Measurements from ENCODE around the gene SKI.
"Not testable (repeated sequence)": the region's sequence is repeated elsewhere in the genome, so short reads cannot be mapped to it uniquely, and the experiment has no call there.

The SKI gene

GRCh38 chr1:2239384-2239985 lies 11.4 kb downstream of the SKI start:
- peak overlapping the region; percentile 37; the same call in 1 of the 2 replicates for H3K27ac ChIP-seq (ENCODE audit: low read depth, low read length)
- H3K36me3 ChIP-seq (ENCODE audit: control insufficient read depth, insufficient read depth, low read length), result peaks cover 21% of the 10 kb centered on the region

DNA sequence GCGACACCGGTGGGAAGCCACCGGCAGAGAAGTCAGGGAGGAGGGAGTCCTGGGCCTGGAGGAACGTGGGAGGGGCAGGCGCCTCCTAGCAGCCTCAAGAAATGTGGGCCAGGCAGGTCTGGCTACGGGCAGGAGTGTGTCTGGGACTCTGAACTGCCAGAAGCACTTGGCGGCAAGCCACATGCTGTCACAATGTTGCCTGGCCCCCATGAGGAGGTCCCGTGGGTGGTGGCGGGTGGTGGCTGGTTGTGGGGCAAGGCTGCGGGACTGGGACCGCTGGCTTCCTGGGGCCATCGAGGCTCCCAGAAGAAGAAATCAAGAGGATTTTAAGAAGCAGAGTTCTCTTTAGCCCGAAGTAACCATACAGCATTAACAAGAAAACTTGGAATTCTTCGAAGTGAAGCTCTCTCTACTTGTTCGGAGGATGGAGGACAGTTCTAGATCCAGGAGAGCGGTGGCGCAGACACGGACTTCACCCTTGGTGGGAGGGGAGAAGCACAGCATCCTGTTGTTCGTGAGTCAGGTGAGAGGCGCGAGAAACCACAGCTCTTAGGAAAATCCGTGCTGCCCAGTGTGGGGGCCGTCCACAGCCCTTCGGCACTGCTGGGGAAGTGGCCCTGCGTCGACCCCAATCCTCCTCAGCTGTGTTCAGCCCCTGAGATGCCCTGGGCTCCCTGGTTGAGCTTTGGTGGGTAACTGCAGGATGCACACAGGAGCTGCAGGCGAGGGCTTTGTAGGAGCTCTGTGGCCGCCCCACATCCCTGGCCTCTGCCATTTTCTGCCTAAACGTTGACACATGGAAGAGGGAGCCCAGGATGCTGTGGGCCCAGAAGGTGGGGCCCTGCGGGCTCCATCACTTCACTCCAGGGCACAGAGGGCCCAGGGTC lies 12.4 kb downstream of the SKI start:
- no peaks in the 10 kb centered on the region for H3K27me3 ChIP-seq (ENCODE audit: control insufficient read depth, insufficient read depth, low read length)
- no peaks in the 10 kb centered on the region for H3K9me3 ChIP-seq (ENCODE audit: control insufficient read depth, insufficient read depth, low read depth, low read length)
- no peak overlapping the region for H3K9ac ChIP-seq (ENCODE audit: low read length)
- peaks cover 21% of the 10 kb centered on the region for H3K36me3 ChIP-seq (ENCODE audit: control insufficient read depth, insufficient read depth, low read length)
- H3K4me1 ChIP-seq (ENCODE audit: control insufficient read depth, insufficient read depth, low read length), result peaks cover 29% of the 10 kb centered on the region
- H3K27ac ChIP-seq (ENCODE audit: low read depth, low read length), result no peak overlapping the region
- H3K4me3 ChIP-seq (ENCODE audit: low read depth, low read length), result no peak overlapping the region

More at GRCh38 chr1:2239384-2239985, 11.4 kb downstream of the SKI start:
- H3K27me3 ChIP-seq (ENCODE audit: control insufficient read depth, insufficient read depth, low read length), result no peaks in the 10 kb centered on the region
- no peaks in the 10 kb centered on the region for H3K9me3 ChIP-seq (ENCODE audit: control insufficient read depth, insufficient read depth, low read depth, low read length)
- peaks cover 29% of the 10 kb centered on the region for H3K4me1 ChIP-seq (ENCODE audit: control insufficient read depth, insufficient read depth, low read length)
- no peak overlapping the region for H3K4me3 ChIP-seq (ENCODE audit: low read depth, low read length)
- no peak overlapping the region for H3K9ac ChIP-seq (ENCODE audit: low read length)

- H3K27ac ChIP-seq (ENCODE audit: low read depth, low read length), result no peak overlapping the region
- H3K9me3 ChIP-seq (ENCODE audit: control insufficient read depth, insufficient read depth, low read depth, low read length), result no peaks in the 10 kb centered on the region
- H3K27me3 ChIP-seq (ENCODE audit: control insufficient read depth, insufficient read depth, low read length), result no peaks in the 10 kb centered on the region
- H3K4me3 ChIP-seq (ENCODE audit: low read depth, low read length), result no peak overlapping the region
- peaks cover 36% of the 10 kb centered on the region for H3K4me1 ChIP-seq (ENCODE audit: control insufficient read depth, insufficient read depth, low read length)
- H3K36me3 ChIP-seq (ENCODE audit: control insufficient read depth, insufficient read depth, low read length), result peaks cover 21% of the 10 kb centered on the region
- no peak overlapping the region for H3K9ac ChIP-seq (ENCODE audit: low read length)
These were observed 13.7 kb downstream of the SKI start for GRCh38 chr1:2241820-2242219.

DNA sequence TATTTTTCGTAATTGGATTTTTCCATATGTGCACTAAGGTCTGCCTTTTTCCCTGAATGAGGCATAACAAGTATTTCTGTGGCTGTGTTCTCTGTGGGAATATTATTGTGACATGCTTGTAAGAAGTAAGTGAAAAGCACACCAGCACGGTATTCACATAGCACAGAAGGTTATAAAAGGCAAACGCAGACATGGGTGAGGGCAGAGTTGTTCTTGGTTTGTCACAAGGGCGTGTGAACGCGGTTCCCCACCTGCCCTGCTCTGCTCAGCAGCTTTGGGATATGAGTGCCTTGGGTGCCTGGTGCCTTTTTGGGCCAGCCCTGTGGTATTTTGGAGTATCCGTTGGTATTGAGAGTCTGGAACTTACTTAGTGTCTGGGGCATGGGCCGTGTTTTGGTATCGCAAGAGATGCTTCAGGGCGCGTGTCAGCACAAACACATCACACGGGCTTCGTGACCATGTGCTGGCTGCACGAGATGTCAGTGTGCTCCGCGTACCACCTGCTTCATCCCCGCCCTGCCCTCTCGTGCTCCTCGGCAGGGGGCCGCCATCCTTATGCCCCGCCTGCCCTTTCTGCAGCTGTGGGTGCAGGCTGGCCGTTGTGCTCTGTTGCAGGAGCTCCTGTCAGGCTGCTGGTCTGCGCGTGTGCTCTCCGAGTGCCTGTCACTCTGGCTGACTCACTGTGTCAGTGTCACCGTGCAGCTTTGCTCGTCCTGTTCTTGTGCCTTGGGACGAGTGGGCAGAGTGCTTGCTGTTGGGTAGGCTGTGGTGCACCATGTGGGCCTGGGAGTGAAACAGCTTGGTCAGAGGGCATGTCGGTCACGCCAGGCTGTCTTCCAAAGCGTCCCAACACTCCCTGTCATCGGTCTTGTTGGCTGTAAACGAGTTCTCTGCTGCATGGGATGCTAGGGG lies 15.0 kb downstream of the SKI start:
- Histone ChIP-seq H3K27me3 (ENCODE audit: control insufficient read depth, insufficient read depth, low read length) (no peaks in the 10 kb centered on the region), H3K9me3 (ENCODE audit: control insufficient read depth, insufficient read depth, low read depth, low read length) (no peaks in the 10 kb centered on the region), H3K4me1 (ENCODE audit: control insufficient read depth, insufficient read depth, low read length) (peaks cover 35% of the 10 kb centered on the region), H3K36me3 (ENCODE audit: control insufficient read depth, insufficient read depth, low read length) (peaks cover 21% of the 10 kb centered on the region), H3K4me3 (ENCODE audit: low read depth, low read length) (no peak overlapping the region), H3K27ac (ENCODE audit: low read depth, low read length) (no peak overlapping the region), H3K9ac (ENCODE audit: low read length) (no peak overlapping the region)

DNA sequence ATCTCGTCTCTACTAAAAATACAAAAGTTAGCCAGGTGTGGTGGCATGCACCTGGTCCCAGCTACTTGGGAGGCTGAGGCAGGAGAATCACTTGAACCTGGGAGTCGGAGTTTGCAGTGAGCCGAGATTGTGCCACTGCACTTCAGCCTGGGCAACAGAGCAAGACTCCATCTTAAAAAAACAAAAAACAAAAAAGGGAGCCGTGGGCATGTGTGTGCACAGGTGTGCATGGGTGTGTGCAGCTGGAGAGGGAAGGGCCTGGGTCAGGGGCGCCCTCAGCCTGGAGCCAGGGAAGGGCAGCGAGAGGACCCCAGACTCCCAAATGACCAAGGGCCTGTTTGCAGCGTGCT lies 18.9 kb downstream of the SKI start:
- Histone ChIP-seq H3K27ac (ENCODE audit: low read depth, low read length) (peak overlapping the region; percentile 95), H3K4me1 (ENCODE audit: control insufficient read depth, insufficient read depth, low read length) (peaks cover 53% of the 10 kb centered on the region)
- H3K9ac ChIP-seq (ENCODE audit: low read length); H3K9me3 ChIP-seq (ENCODE audit: control insufficient read depth, insufficient read depth, low read depth, low read length); H3K27me3 ChIP-seq (ENCODE audit: control insufficient read depth, insufficient read depth, low read length); H3K36me3 ChIP-seq (ENCODE audit: control insufficient read depth, insufficient read depth, low read length); H3K4me3 ChIP-seq (ENCODE audit: low read depth, low read length): not testable (repeated sequence)

- peaks cover 53% of the 10 kb centered on the region for H3K4me1 ChIP-seq (ENCODE audit: control insufficient read depth, insufficient read depth, low read length)
- H3K36me3 ChIP-seq (ENCODE audit: control insufficient read depth, insufficient read depth, low read length), result peaks cover 5% of the 10 kb centered on the region; the same call in 1 of the 2 replicates
- no peaks in the 10 kb centered on the region for H3K9me3 ChIP-seq (ENCODE audit: control insufficient read depth, insufficient read depth, low read depth, low read length)
- peak overlapping the region; percentile 24 for H3K4me3 ChIP-seq (ENCODE audit: low read depth, low read length)
- H3K27me3 ChIP-seq (ENCODE audit: control insufficient read depth, insufficient read depth, low read length), result no peaks in the 10 kb centered on the region
- H3K9ac ChIP-seq (ENCODE audit: low read length), result peak overlapping the region; percentile 71
- H3K27ac ChIP-seq (ENCODE audit: low read depth, low read length), result peak overlapping the region; percentile 95
These were observed 19.6 kb downstream of the SKI start for GRCh38 chr1:2247760-2248126.

DNA sequence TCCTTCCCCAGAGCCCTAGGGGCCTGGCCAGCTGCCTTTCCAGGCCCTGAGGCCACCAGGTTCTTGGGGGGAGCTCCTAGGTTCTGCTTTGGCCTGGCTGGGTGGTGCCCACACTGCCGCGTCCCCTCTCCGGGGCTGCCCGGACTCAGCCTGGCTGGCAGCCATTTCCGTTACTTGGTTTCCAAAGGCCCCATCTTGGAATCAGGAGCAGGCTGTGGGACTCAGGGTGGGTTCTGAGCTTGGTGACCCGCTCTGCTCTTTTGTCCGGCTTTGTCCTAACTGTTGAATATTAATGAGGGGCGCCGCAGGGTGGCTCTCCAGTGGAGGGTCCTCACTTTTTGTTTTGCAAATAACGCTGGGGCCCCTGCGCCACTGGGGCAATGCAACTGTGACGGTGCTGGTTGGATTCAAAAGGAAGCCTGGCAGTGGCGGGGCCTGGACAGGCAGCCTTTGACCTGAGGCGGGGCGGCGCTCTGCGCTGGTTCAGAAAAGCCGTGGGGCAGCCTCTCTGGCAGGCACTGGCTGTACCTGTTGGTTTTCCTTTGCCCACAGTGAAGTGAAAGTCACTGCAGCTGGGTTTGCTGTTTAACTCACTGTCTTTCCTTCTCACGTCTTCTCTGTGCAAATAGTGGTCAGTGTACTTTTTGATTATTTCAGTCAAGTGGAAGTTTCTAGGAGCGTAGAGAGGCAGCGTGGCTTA lies 20.2 kb downstream of the SKI start:
- Histone ChIP-seq H3K4me3 (ENCODE audit: low read depth, low read length) (peak overlapping the region; percentile 24), H3K9me3 (ENCODE audit: control insufficient read depth, insufficient read depth, low read depth, low read length) (no peaks in the 10 kb centered on the region), H3K9ac (ENCODE audit: low read length) (peak overlapping the region; percentile 71), H3K36me3 (ENCODE audit: control insufficient read depth, insufficient read depth, low read length) (peaks cover 4% of the 10 kb centered on the region; the same call in 1 of the 2 replicates), H3K27ac (ENCODE audit: low read depth, low read length) (peak overlapping the region; percentile 95), H3K27me3 (ENCODE audit: control insufficient read depth, insufficient read depth, low read length) (no peaks in the 10 kb centered on the region), H3K4me1 (ENCODE audit: control insufficient read depth, insufficient read depth, low read length) (peaks cover 53% of the 10 kb centered on the region)

- H3K27ac ChIP-seq (ENCODE audit: low read depth, low read length), result peak overlapping the region; percentile 95
- H3K9me3 ChIP-seq (ENCODE audit: control insufficient read depth, insufficient read depth, low read depth, low read length), result no peaks in the 10 kb centered on the region
- no peaks in the 10 kb centered on the region for H3K27me3 ChIP-seq (ENCODE audit: control insufficient read depth, insufficient read depth, low read length)
- H3K36me3 ChIP-seq (ENCODE audit: control insufficient read depth, insufficient read depth, low read length), result peaks cover 3% of the 10 kb centered on the region; the same call in 1 of the 2 replicates
- H3K4me1 ChIP-seq (ENCODE audit: control insufficient read depth, insufficient read depth, low read length), result peaks cover 53% of the 10 kb centered on the region
- H3K9ac ChIP-seq (ENCODE audit: low read length), result peak overlapping the region; percentile 65
- H3K4me3 ChIP-seq (ENCODE audit: low read depth, low read length), result no peak overlapping the region
These were observed 20.9 kb downstream of the SKI start for GRCh38 chr1:2248854-2249558.

DNA sequence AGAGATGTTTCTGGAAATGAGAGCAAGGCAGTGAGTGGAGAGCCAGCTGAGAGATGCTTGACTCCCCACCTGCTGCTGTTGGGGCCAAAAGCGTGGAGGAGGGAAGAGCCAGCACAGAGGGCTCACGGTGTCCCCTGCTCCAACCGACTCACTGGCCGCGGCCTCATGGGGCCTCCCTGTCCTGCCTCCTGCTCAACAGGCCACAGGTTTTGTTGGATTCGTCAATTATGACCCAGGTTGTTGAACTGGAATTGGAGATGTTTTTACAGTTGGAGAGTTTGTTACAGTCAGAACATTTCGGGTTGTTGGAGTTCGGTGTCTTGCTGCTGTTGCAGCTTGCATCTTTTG lies 21.4 kb downstream of the SKI start:
- Histone ChIP-seq H3K9me3 (ENCODE audit: control insufficient read depth, insufficient read depth, low read depth, low read length) (no peaks in the 10 kb centered on the region), H3K27me3 (ENCODE audit: control insufficient read depth, insufficient read depth, low read length) (no peaks in the 10 kb centered on the region), H3K27ac (ENCODE audit: low read depth, low read length) (no peak overlapping the region), H3K9ac (ENCODE audit: low read length) (peak overlapping the region; percentile 65), H3K36me3 (ENCODE audit: control insufficient read depth, insufficient read depth, low read length) (peaks cover 5% of the 10 kb centered on the region; the same call in 1 of the 2 replicates), H3K4me1 (ENCODE audit: control insufficient read depth, insufficient read depth, low read length) (peaks cover 53% of the 10 kb centered on the region), H3K4me3 (ENCODE audit: low read depth, low read length) (no peak overlapping the region)

- Histone ChIP-seq H3K4me1 (ENCODE audit: control insufficient read depth, insufficient read depth, low read length) (peaks cover 53% of the 10 kb centered on the region), H3K27me3 (ENCODE audit: control insufficient read depth, insufficient read depth, low read length) (no peaks in the 10 kb centered on the region), H3K4me3 (ENCODE audit: low read depth, low read length) (no peak overlapping the region), H3K9me3 (ENCODE audit: control insufficient read depth, insufficient read depth, low read depth, low read length) (peaks cover 7% of the 10 kb centered on the region; the same call in 1 of the 2 replicates), H3K36me3 (ENCODE audit: control insufficient read depth, insufficient read depth, low read length) (peaks cover 11% of the 10 kb centered on the region; the same call in 1 of the 2 replicates), H3K9ac (ENCODE audit: low read length) (no peak overlapping the region), H3K27ac (ENCODE audit: low read depth, low read length) (no peak overlapping the region)
These were observed 22.7 kb downstream of the SKI start for GRCh38 chr1:2250721-2251281.

Data from HUES6 (cell line).